Testis (tissue), 3 donors: ENCODE results near the gene LHX2. TPM values are rescaled to one million over a fixed set of nuclear protein-coding genes. Genes with fewer than 3 reads are reported as not detected.
"Not testable (repeated sequence)": the region's sequence is repeated elsewhere in the genome, so short reads cannot be mapped to it uniquely, and the experiment has no call there.

Experiments
- DNase-seq: peaks from one replicate; pipeline ENCODE4 v3.0.0-alpha.2; 2019
- H3K27ac ChIP-seq, 2 donors: fragments of 200-600 bp; sonication (generic); one replicate each; pipeline ENCODE4 v1.5.1; 2019
- H3K27me3 ChIP-seq: fragments of 200-600 bp; sonication (generic); one replicate; pipeline ENCODE4 v1.5.1; 2019
- H3K36me3 ChIP-seq: fragments of 200-600 bp; sonication (generic); one replicate; pipeline ENCODE4 v1.5.1; 2017; ENCODE audit warnings: low read depth; ENCODE audit errors: missing control alignments
- H3K4me1 ChIP-seq: fragments of 200-600 bp; sonication (generic); one replicate; pipeline ENCODE4 v1.5.1; 2019
- H3K4me3 ChIP-seq, 2 donors: fragments of 200-600 bp; sonication (generic); one replicate each; pipeline ENCODE4 v1.5.1; 2017 to 2019
- H3K9me3 ChIP-seq: fragments of 200-600 bp; sonication (generic); one replicate; pipeline ENCODE4 v1.5.1; 2017
- POLR2A ChIP-seq: fragments of 450-650 bp; IDR thresholded peaks from one replicate; pipeline ENCODE4 v1.6.1; 2017; ENCODE audit warnings: antibody characterized with exemption, mild to moderate bottlenecking, moderate library complexity
- WGBS, 2 donors: methylation state at CpG; one replicate each; pipeline ENCODE4 v1.1.5; 2018; 5-methylcytosine and 5-hydroxymethylcytosine counted together
- intact Hi-C: fragments of 100-400 bp; cut with DNase I; formaldehyde crosslinking; loops from one replicate; pipeline ENCODE4 v1.15.1; 2023; ENCODE audit warnings: low total_unique reads
- polyA plus RNA-seq: library from polyadenylated mRNA; stranded (reverse); fragments of 350-450 nt; fragmentation: Illumina TruSeq; extraction: RNeasy Lipid Tissue Mini Kit (QIAGEN cat#74804); gene quantifications from one replicate; pipeline ENCODE4 v1.2.3, GENCODE V29; 2014; ENCODE audit warnings: low read depth, low replicate concordance; ENCODE audit not compliant: insufficient read depth
- total RNA-seq, 2 donors: library from RNA; depleted of rRNA; stranded (reverse); fragments of >200 nt; gene quantifications; one replicate each; pipeline ENCODE4 v1.2.3, GENCODE V29; 2016
- TF ChIP-seq, protein P1 (sequence below), 3 experiments: fragments of 450-650 bp in 2 of 3; fragments of 200-600 bp in 1 of 3; sonication (generic) in 1 of 3; IDR thresholded peaks; one replicate each; pipeline ENCODE4 v1.5.1; 2016 to 2019; ENCODE audit warnings: antibody characterized with exemption in 3 of 3, mild to moderate bottlenecking in 2 of 3, moderate library complexity in 1 of 3

LHX2 gene
- total and polyA plus RNA-seq, 3 donors from 2014 or later = 2.0 to 5.1 (median 3.4) TPM

GRCh38 chr9:123972618-123973017 lies 39.0 kb upstream of the LHX2 start:
- Histone ChIP-seq H3K27ac (no peak overlapping the region), H3K4me3 (no peak overlapping the region), H3K4me1 (no peaks in the 10 kb centered on the region), H3K36me3 (no peaks in the 10 kb centered on the region), H3K9me3 (no peaks in the 10 kb centered on the region), H3K27me3 (no peaks in the 10 kb centered on the region)
- DNase-seq = no peak
- TF ChIP-seq POLR2A = no peak
- TF ChIP-seq, protein P1, sequence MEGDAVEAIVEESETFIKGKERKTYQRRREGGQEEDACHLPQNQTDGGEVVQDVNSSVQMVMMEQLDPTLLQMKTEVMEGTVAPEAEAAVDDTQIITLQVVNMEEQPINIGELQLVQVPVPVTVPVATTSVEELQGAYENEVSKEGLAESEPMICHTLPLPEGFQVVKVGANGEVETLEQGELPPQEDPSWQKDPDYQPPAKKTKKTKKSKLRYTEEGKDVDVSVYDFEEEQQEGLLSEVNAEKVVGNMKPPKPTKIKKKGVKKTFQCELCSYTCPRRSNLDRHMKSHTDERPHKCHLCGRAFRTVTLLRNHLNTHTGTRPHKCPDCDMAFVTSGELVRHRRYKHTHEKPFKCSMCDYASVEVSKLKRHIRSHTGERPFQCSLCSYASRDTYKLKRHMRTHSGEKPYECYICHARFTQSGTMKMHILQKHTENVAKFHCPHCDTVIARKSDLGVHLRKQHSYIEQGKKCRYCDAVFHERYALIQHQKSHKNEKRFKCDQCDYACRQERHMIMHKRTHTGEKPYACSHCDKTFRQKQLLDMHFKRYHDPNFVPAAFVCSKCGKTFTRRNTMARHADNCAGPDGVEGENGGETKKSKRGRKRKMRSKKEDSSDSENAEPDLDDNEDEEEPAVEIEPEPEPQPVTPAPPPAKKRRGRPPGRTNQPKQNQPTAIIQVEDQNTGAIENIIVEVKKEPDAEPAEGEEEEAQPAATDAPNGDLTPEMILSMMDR (IDR thresholded peaks at IDR 0.05) = no peak
- WGBS, 2 donors = 72 to 76% methylated on average over 8 of the region's 8 CpGs
- intact Hi-C loops = no loop called here

DNA sequence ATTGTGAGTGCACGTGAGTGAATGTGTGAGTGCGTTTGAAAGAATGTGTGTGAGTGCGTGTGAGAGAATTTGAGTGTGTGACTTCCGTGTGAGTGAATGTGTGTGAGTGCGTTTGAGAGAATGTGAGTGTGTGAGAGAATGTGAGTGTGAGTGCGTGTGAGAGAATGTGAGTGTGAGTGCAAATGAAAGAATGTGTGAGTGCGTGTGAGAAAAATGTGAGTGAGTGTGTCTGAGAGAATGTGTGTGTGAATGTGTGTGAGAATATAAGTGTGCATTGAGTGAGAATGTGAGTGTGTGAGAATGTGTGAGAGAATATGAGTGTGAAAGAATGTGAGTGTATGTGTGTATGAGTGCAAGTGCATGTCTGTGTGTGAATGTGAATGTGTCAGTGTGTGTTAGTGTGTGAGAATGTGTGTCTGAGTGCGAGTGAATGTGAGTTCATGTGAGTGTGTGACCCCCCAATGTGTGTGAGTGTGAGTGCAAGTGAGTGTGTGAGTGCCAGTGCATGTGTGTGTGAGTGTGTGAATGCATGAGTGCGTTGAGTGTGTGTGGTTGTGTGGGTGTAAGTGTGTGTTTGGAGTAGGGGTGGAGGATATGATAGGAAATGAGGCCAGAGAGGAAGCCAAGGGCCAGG lies 37.9 kb upstream of the LHX2 start:
- 61 to 69% methylated on average over 8 to 9 of the region's 9 CpGs for WGBS, 2 donors
- Histone ChIP-seq H3K27ac (no peak overlapping the region), H3K36me3 (no peaks in the 10 kb centered on the region), H3K9me3 (no peaks in the 10 kb centered on the region), H3K4me1 (no peaks in the 10 kb centered on the region), H3K4me3 (no peak overlapping the region), H3K27me3 (no peaks in the 10 kb centered on the region)
- intact Hi-C loops = no loop called here
- TF ChIP-seq, protein P1 (IDR thresholded peaks at IDR 0.05) = no peak
- TF ChIP-seq POLR2A = no peak
- DNase-seq = no peak

GRCh38 chr9:123974471-123974870 lies 37.1 kb upstream of the LHX2 start:
- intact Hi-C loops = no loop called here
- Histone ChIP-seq H3K36me3 (no peaks in the 10 kb centered on the region), H3K4me1 (no peaks in the 10 kb centered on the region), H3K9me3 (no peaks in the 10 kb centered on the region), H3K4me3 (no peak overlapping the region), H3K27ac (no peak overlapping the region), H3K27me3 (no peaks in the 10 kb centered on the region)
- 63 to 78% methylated on average over 10 to 12 of the region's 12 CpGs for WGBS, 2 donors
- DNase-seq = no peak
- TF ChIP-seq, protein P1 (IDR thresholded peaks at IDR 0.05) = no peak
- no peak for TF ChIP-seq POLR2A

- Histone ChIP-seq H3K27me3 (no peaks in the 10 kb centered on the region), H3K9me3 (no peaks in the 10 kb centered on the region), H3K36me3 (no peaks in the 10 kb centered on the region), H3K4me1 (no peaks in the 10 kb centered on the region), H3K4me3 (no peak overlapping the region), H3K27ac (no peak overlapping the region)
- no peak for DNase-seq
- intact Hi-C loops = no loop called here
- WGBS, 2 donors = 49 to 53% methylated on average over 3 of the region's 3 CpGs
- TF ChIP-seq, protein P1 (IDR thresholded peaks at IDR 0.05) = no peak
- TF ChIP-seq POLR2A = no peak
Observed at GRCh38 chr9:123975871-123976270, 35.7 kb upstream of the LHX2 start.

GRCh38 chr9:123976579-123976978 lies 35.0 kb upstream of the LHX2 start:
- H3K4me3 ChIP-seq, H3K36me3 ChIP-seq, intact Hi-C loops, H3K27ac ChIP-seq, H3K4me1 ChIP-seq, H3K9me3 ChIP-seq, DNase-seq, H3K27me3 ChIP-seq: not testable (repeated sequence)
- no CpG with 5 or more reads among the region's 9 CpGs for WGBS, 2 donors
